Left lung (tissue), 10 donors: ENCODE measurements around the gene COL25A1. TPM values are rescaled to one million over a fixed set of nuclear protein-coding genes. Genes with fewer than 3 reads are reported as not detected.

Experiments used
- ATAC-seq: fragments of 200-7000 bp; cut with Tn5 transposase; one replicate; pipeline ENCODE4 v1.9.1; 2020; ENCODE audit warnings: moderate library complexity
- DNase-seq, 4 donors: peaks; one replicate each; pipeline ENCODE4 v3.0.0-alpha.2; 2013 to 2020
- H3K27ac ChIP-seq, 2 donors: fragments of 200-600 bp; sonication (generic) in 1 of 2; one replicate each; pipeline versions ENCODE4 v1.5.0 to v1.8.0; 2020 to 2021
- H3K27me3 ChIP-seq, 2 donors: fragments of 200-600 bp; sonication (generic) in 1 of 2; one replicate each; pipeline versions ENCODE4 v1.5.0 to v1.8.0; 2020 to 2021
- H3K36me3 ChIP-seq, 2 donors: fragments of 200-600 bp; sonication (generic) in 1 of 2; one replicate each; pipeline versions ENCODE4 v1.5.0 to v1.8.0; 2020 to 2021
- H3K4me1 ChIP-seq, 2 donors: fragments of 200-600 bp; one replicate each; pipeline ENCODE4 v1.8.0; 2021
- H3K4me3 ChIP-seq, 2 donors: fragments of 200-600 bp; sonication (generic) in 1 of 2; one replicate each; pipeline versions ENCODE4 v1.5.0 to v1.8.0; 2020 to 2021; ENCODE audit warnings: mild to moderate bottlenecking in 1 of 2
- H3K9me3 ChIP-seq, 2 donors: fragments of 200-600 bp; sonication (generic) in 1 of 2; one replicate each; pipeline versions ENCODE4 v1.5.0 to v1.8.0; 2020 to 2021
- intact Hi-C, 2 donors: fragments of 100-400 bp; cut with DNase I; formaldehyde crosslinking; loops; one replicate each; pipeline versions ENCODE4 v1.11.2 to v1.14.2; 2022
- polyA plus RNA-seq, 6 donors: library from polyadenylated mRNA; unstranded; fragments of 120-200 nt; gene quantifications; one replicate each; pipeline ENCODE4 v1.2.1, GENCODE V29; 2013; ENCODE audit not compliant: insufficient read length in 6 of 6
- total RNA-seq, 2 donors: library from RNA; stranded (reverse); fragmentation: NEBNext Ultra II Directional; extraction: Animal tissue kit (Norgen Biotek cat#: 25700); gene quantifications; one replicate each; pipeline ENCODE4 v1.2.1, GENCODE V29; 2021
- TF ChIP-seq, protein P1 (sequence below), 2 donors: fragments of 200-600 bp; sonication (generic) in 1 of 2; IDR thresholded peaks; one replicate each; pipeline versions ENCODE4 v1.5.0 to v1.8.0; 2021; ENCODE audit warnings: antibody characterized with exemption in 2 of 2
- donor health status: DM: no; HTN: yes; CAD: no.
- donor health status: DM: no; HTN: no; CAD: no.

Gene COL25A1
- total and polyA plus RNA-seq, 8 donors = 0.13 to 1.8 (median 1.4) TPM

DNA sequence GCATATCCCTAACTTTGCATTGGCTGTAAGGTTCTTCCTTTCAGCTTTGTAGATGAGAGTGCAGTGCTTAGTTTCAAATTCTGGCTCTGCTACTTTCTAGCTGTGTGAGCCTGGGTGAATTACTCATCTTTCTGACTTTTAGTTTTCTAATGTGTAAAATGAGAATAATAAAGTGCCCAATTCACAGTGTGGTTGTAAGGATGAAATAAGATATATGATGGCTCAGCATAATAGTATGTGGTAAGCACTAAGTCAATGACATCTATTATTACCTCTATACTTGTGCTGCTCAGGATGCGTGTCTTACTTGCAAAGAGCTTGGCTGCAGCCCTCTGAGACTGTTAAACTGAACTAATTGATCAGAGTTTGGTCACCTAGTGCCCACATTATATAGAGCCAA is 509.0 kb downstream of the COL25A1 start:
- H3K4me1 ChIP-seq = no peaks in the 10 kb centered on the region
- no peaks in the 10 kb centered on the region for H3K9me3 ChIP-seq
- DNase-seq = no peak
- H3K36me3 ChIP-seq = no peaks in the 10 kb centered on the region
- intact Hi-C loops = no loop called here
- no peak for ATAC-seq
- no peak overlapping the region for H3K27ac ChIP-seq
- no peaks in the 10 kb centered on the region for H3K27me3 ChIP-seq
- no peak overlapping the region for H3K4me3 ChIP-seq
- TF ChIP-seq, protein P1, sequence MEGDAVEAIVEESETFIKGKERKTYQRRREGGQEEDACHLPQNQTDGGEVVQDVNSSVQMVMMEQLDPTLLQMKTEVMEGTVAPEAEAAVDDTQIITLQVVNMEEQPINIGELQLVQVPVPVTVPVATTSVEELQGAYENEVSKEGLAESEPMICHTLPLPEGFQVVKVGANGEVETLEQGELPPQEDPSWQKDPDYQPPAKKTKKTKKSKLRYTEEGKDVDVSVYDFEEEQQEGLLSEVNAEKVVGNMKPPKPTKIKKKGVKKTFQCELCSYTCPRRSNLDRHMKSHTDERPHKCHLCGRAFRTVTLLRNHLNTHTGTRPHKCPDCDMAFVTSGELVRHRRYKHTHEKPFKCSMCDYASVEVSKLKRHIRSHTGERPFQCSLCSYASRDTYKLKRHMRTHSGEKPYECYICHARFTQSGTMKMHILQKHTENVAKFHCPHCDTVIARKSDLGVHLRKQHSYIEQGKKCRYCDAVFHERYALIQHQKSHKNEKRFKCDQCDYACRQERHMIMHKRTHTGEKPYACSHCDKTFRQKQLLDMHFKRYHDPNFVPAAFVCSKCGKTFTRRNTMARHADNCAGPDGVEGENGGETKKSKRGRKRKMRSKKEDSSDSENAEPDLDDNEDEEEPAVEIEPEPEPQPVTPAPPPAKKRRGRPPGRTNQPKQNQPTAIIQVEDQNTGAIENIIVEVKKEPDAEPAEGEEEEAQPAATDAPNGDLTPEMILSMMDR (IDR thresholded peaks at IDR 0.05) = no peak

DNA sequence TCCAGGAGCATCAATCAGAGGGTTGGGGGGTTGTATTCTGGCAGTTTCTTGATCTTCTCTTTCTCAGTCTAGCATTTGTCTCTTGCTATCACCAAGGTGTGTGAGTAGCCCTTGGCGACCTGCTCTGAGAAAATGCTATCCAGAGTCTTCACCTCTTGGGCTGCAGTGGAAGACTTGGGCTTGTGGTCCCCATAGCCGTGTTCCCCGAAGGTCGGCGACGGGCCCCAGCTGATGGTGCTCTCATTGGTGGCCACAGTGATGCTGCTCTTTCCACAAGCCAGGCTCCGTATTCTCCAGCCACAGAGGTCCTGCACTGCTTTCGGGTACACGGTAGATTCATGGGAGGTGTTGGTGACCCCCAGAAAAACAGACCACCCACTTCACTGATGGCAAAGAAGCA is 513.7 kb downstream of the COL25A1 start:
- ATAC-seq = no peak
- Histone ChIP-seq H3K27ac (no peak overlapping the region), H3K36me3 (no peaks in the 10 kb centered on the region), H3K4me3 (no peak overlapping the region), H3K4me1 (no peaks in the 10 kb centered on the region), H3K27me3 (no peaks in the 10 kb centered on the region), H3K9me3 (no peaks in the 10 kb centered on the region)
- no peak for DNase-seq
- TF ChIP-seq, protein P1 (IDR thresholded peaks at IDR 0.05) = no peak
- intact Hi-C loops = no loop called here

DNA sequence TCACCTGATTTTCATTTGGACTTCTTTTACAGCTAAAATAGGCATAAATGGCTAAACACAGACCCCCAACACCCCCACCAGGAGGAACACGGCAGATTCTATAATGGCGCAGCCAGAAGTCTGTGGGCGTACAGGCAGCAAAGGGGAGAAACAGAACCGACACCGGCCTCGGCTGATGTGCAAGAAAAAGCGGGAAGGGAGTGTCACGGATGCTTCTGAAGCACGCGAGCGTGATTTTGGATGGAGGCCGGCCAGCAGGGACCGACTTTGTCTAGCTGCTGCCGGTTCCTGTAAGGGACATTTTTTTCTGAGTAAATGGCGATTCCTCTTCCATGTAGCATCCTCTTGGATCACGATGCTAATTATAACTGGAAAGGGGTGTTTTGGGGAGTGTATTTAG is 514.7 kb downstream of the COL25A1 start:
- intact Hi-C loops = no loop called here
- H3K9me3 ChIP-seq = no peaks in the 10 kb centered on the region
- no peaks in the 10 kb centered on the region for H3K4me1 ChIP-seq
- no peaks in the 10 kb centered on the region for H3K27me3 ChIP-seq
- H3K36me3 ChIP-seq = no peaks in the 10 kb centered on the region
- DNase-seq (no peak), ATAC-seq (no peak)
- H3K4me3 ChIP-seq = no peak overlapping the region
- no peak overlapping the region for H3K27ac ChIP-seq
- TF ChIP-seq, protein P1 (IDR thresholded peaks at IDR 0.05) = no peak

DNA sequence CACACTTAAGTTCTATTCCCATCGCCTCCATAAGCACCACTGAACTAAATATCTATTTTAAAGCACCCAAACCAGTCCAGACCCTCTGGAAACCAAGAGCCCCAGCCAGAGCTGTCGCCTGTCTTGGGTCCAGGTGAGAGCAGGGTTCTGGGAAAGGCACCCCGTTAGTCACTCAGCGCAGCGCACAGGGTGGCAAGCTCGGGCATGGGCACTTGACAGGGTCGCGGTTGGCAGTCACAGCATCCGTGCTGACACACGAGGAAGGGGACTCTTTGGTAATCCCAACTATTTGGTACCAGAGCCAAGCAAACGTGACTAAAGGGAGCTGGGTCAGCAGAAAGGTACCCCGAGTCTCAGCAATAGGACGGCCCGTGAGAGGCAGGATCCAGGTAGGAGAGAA is 515.4 kb downstream of the COL25A1 start:
- Histone ChIP-seq H3K4me1 (no peaks in the 10 kb centered on the region), H3K27me3 (no peaks in the 10 kb centered on the region), H3K36me3 (no peaks in the 10 kb centered on the region), H3K27ac (no peak overlapping the region), H3K9me3 (no peaks in the 10 kb centered on the region), H3K4me3 (no peak overlapping the region)
- ATAC-seq (no peak), DNase-seq (no peak)
- TF ChIP-seq, protein P1 (IDR thresholded peaks at IDR 0.05) = no peak
- intact Hi-C loops = no loop called here

DNA sequence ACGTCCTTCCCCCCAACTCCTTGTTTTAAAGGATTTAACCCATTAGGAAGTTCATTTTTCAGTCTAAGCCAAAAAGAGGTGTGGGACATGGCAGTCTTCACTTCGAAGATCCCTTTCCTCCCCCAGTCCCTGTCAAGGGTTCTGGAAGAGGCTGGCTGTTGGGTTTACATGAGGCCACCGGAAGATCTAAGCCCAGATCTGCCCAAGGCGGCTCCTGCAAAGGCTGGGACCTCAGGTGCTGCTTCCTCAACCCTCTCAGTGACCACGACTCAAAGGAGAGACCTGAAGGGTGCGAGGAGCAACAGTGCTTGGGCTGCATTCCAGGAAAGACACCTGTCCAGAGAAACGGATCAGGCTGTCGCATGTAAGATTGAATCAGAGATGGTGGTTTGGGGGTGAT is 516.1 kb downstream of the COL25A1 start:
- H3K4me3 ChIP-seq = no peak overlapping the region
- H3K9me3 ChIP-seq = no peaks in the 10 kb centered on the region
- TF ChIP-seq, protein P1 (IDR thresholded peaks at IDR 0.05) = no peak
- DNase-seq = no peak
- H3K27ac ChIP-seq = no peak overlapping the region
- H3K27me3 ChIP-seq = no peaks in the 10 kb centered on the region
- no peaks in the 10 kb centered on the region for H3K4me1 ChIP-seq
- intact Hi-C loops = no loop called here
- H3K36me3 ChIP-seq = no peaks in the 10 kb centered on the region
- no peak for ATAC-seq
